Calu3 (cell line): ENCODE results near the gene GRM7. TPM values are rescaled to one million over a fixed set of nuclear protein-coding genes. Genes with fewer than 3 reads are reported as not detected.

Source experiments
- BruUV-seq: library from RNA; stranded (reverse); fragments of 400-500 nt; replicated peaks from 2 replicates; lab custom pipeline; 2021; lab: Mats Ljungman, UMichigan
- CTCF ChIA-PET: fragments of 300-600 bp; sonication (Branson Sonifier 250); formaldehyde crosslinking; loops from one replicate; lab custom pipeline; 2022; ENCODE audit warnings: antibody characterized with exemption; lab: Charles Lee
- DNase-seq: peaks from one replicate; pipeline ENCODE4 v3.0.0; 2022
- H3K27ac Mint-ChIP-seq: one replicate; pipeline ENCODE4 v1.8.0; 2022; ENCODE audit warnings: mixed read lengths; ENCODE audit not compliant: unreplicated experiment
- H3K27me3 Mint-ChIP-seq: one replicate; pipeline ENCODE4 v1.8.0; 2022; ENCODE audit warnings: mixed read lengths; ENCODE audit not compliant: unreplicated experiment
- H3K36me3 Mint-ChIP-seq: one replicate; pipeline ENCODE4 v1.8.0; 2022; ENCODE audit warnings: mild to moderate bottlenecking, moderate library complexity, mixed read lengths; ENCODE audit not compliant: insufficient read depth, unreplicated experiment
- H3K4me1 Mint-ChIP-seq: one replicate; pipeline ENCODE4 v1.8.0; 2022; ENCODE audit warnings: mild to moderate bottlenecking, low read depth, mixed read lengths; ENCODE audit not compliant: unreplicated experiment
- H3K4me3 Mint-ChIP-seq: one replicate; pipeline ENCODE4 v1.8.0; 2022; ENCODE audit warnings: mild to moderate bottlenecking, low read depth, moderate library complexity, mixed read lengths; ENCODE audit not compliant: unreplicated experiment
- H3K9me3 Mint-ChIP-seq: one replicate; pipeline ENCODE4 v1.8.0; 2022; ENCODE audit warnings: low read depth, mixed read lengths; ENCODE audit not compliant: unreplicated experiment
- CTCF ChIP-seq: fragments of 200-600 bp; IDR thresholded peaks from one replicate; pipeline ENCODE4 v1.8.0; 2022; ENCODE audit warnings: antibody characterized with exemption; ENCODE audit not compliant: unreplicated experiment
- intact Hi-C: fragments of 100-400 bp; cut with micrococcal nuclease; formaldehyde crosslinking; loops from one replicate; pipeline ENCODE4 v1.10.0; 2022; ENCODE audit not compliant: unreplicated experiment
- total RNA-seq: library from RNA; stranded (reverse); gene quantifications from 2 replicates; pipeline ENCODE4 v1.2.3, GENCODE V29; 2022

The GRM7 gene
- total RNA-seq, 1 experiment from 2014 or later, result not detected

- intact Hi-C loops, result loop anchor here (5.0 kb wide), 2 partner anchors 141 to 239 kb away; no protein-coding TSS in a partner anchor
- H3K9me3 Mint-ChIP-seq, result peaks cover 3% of the 10 kb centered on the region
- H3K27ac Mint-ChIP-seq, result no peak overlapping the region
- DNase-seq, result no peak
- CTCF ChIA-PET, result no interaction called here
- H3K4me1 Mint-ChIP-seq, result no peaks in the 10 kb centered on the region
- no peak overlapping the region for H3K4me3 Mint-ChIP-seq
- no TSS peak for BruUV-seq
- H3K36me3 Mint-ChIP-seq, result no peaks in the 10 kb centered on the region
- no peak for TF ChIP-seq CTCF
- H3K27me3 Mint-ChIP-seq, result no peaks in the 10 kb centered on the region
These were observed 686.9 kb downstream of the GRM7 start for GRCh38 chr3:7547826-7548225.

- H3K36me3 Mint-ChIP-seq, result no peaks in the 10 kb centered on the region
- H3K9me3 Mint-ChIP-seq, result peaks cover 2% of the 10 kb centered on the region
- H3K4me3 Mint-ChIP-seq, result no peak overlapping the region
- H3K4me1 Mint-ChIP-seq, result no peaks in the 10 kb centered on the region
- BruUV-seq, result no TSS peak
- H3K27ac Mint-ChIP-seq, result no peak overlapping the region
- no peak for TF ChIP-seq CTCF
- CTCF ChIA-PET, result no interaction called here
- intact Hi-C loops, result no loop called here
- no peaks in the 10 kb centered on the region for H3K27me3 Mint-ChIP-seq
- no peak for DNase-seq
These were observed 702.0 kb downstream of the GRM7 start for GRCh38 chr3:7562892-7563291.

GRCh38 chr3:7565574-7565973, 704.7 kb downstream of the GRM7 start:
- BruUV-seq, result no TSS peak
- no peak overlapping the region for H3K27ac Mint-ChIP-seq
- TF ChIP-seq CTCF, result no peak
- H3K9me3 Mint-ChIP-seq, result peaks cover 6% of the 10 kb centered on the region
- intact Hi-C loops, result no loop called here
- no peak for DNase-seq
- no peaks in the 10 kb centered on the region for H3K4me1 Mint-ChIP-seq
- H3K27me3 Mint-ChIP-seq, result no peaks in the 10 kb centered on the region
- CTCF ChIA-PET, result no interaction called here
- H3K36me3 Mint-ChIP-seq, result no peaks in the 10 kb centered on the region
- no peak overlapping the region for H3K4me3 Mint-ChIP-seq

GRCh38 chr3:7567160-7567559, 706.2 kb downstream of the GRM7 start:
- Mint-ChIP-seq H3K27me3 (no peaks in the 10 kb centered on the region), H3K4me3 (no peak overlapping the region), H3K9me3 (peaks cover 9% of the 10 kb centered on the region), H3K27ac (no peak overlapping the region), H3K36me3 (no peaks in the 10 kb centered on the region), H3K4me1 (no peaks in the 10 kb centered on the region)
- intact Hi-C loops, result no loop called here
- no peak for DNase-seq
- no peak for TF ChIP-seq CTCF
- CTCF ChIA-PET, result no interaction called here
- BruUV-seq, result no TSS peak
